GM23338 (cell line): ENCODE measurements around the gene ZNF611. TPM values are rescaled to one million over a fixed set of nuclear protein-coding genes. Genes with fewer than 3 reads are reported as not detected.
"Not testable (repeated sequence)": the region's sequence is repeated elsewhere in the genome, so short reads cannot be mapped to it uniquely, and the experiment has no call there.

Source experiments
- ATAC-seq: fragments of 200-7000 bp; cut with Tn5 transposase; 3 replicates; pipeline ENCODE4 v1.9.1; 2020
- DNase-seq: peaks from one replicate; pipeline ENCODE4 v3.0.0-alpha.2; 2015; ENCODE audit warnings: low spot score
- H2AFZ ChIP-seq: fragments of 200-600 bp; sonication (generic); 2 replicates; pipeline ENCODE4 v1.8.0; 2016; ENCODE audit warnings: antibody characterized with exemption, mild to moderate bottlenecking, moderate library complexity
- H3F3A ChIP-seq: fragments of 200-600 bp; sonication (generic); replicated peaks from 2 replicates; pipeline ENCODE4 v1.8.0; 2017; ENCODE audit warnings: antibody characterized with exemption, mixed run types, low read depth
- H3K27ac ChIP-seq: fragments of 200-600 bp; sonication (generic); 2 replicates; pipeline ENCODE4 v1.6.1; 2016; ENCODE audit warnings: low read depth
- H3K27me3 ChIP-seq: fragments of 200-600 bp; sonication (generic); 2 replicates; pipeline ENCODE4 v1.8.0; 2016; ENCODE audit warnings: mild to moderate bottlenecking, mixed run types, moderate library complexity; ENCODE audit not compliant: insufficient read depth
- H3K36me3 ChIP-seq: fragments of 200-600 bp; sonication (generic); 2 replicates; pipeline ENCODE4 v1.8.0; 2016; ENCODE audit warnings: mild to moderate bottlenecking; ENCODE audit not compliant: insufficient read depth
- H3K4me1 ChIP-seq: fragments of 200-600 bp; sonication (generic); 2 replicates; pipeline ENCODE4 v1.8.0; 2016; ENCODE audit warnings: mild to moderate bottlenecking, moderate library complexity; ENCODE audit not compliant: insufficient read depth
- H3K4me2 ChIP-seq: fragments of 200-600 bp; sonication (generic); 2 replicates; pipeline ENCODE4 v1.7.1; 2017; ENCODE audit warnings: mixed run types
- H3K4me3 ChIP-seq: fragments of 200-600 bp; sonication (generic); 2 replicates; pipeline ENCODE4 v1.6.1; 2016; ENCODE audit warnings: mixed run types
- H3K79me2 ChIP-seq: fragments of 200-600 bp; sonication (generic); replicated peaks from 2 replicates; pipeline ENCODE4 v1.8.0; 2017; ENCODE audit warnings: mild to moderate bottlenecking; ENCODE audit not compliant: insufficient read depth
- H3K9me2 ChIP-seq: fragments of 200-600 bp; sonication (generic); 2 replicates; pipeline ENCODE4 v1.8.0; 2017; ENCODE audit not compliant: insufficient read depth
- H4K20me1 ChIP-seq: fragments of 200-600 bp; sonication (generic); replicated peaks from 2 replicates; pipeline ENCODE4 v1.8.0; 2017; ENCODE audit warnings: mild to moderate bottlenecking; ENCODE audit not compliant: insufficient read depth
- H3K27ac Mint-ChIP-seq: 2 replicates; pipeline ENCODE4 v1.8.0; 2020; ENCODE audit warnings: inconsistent platforms, mild to moderate bottlenecking, moderate library complexity, mixed read lengths
- H3K27me3 Mint-ChIP-seq: 3 replicates; pipeline ENCODE4 v1.8.0; 2022; ENCODE audit warnings: low read depth, mild to moderate bottlenecking, moderate library complexity, mixed read lengths, inconsistent platforms; ENCODE audit not compliant: insufficient read depth, poor library complexity
- H3K36me3 Mint-ChIP-seq: 3 replicates; pipeline ENCODE4 v1.8.0; 2021; ENCODE audit warnings: low read depth, mild to moderate bottlenecking, inconsistent platforms, moderate library complexity, mixed read lengths
- H3K4me1 Mint-ChIP-seq: 3 replicates; pipeline ENCODE4 v1.8.0; 2020; ENCODE audit warnings: mild to moderate bottlenecking, inconsistent platforms, mixed read lengths
- H3K4me3 Mint-ChIP-seq: 3 replicates; pipeline ENCODE4 v1.8.0; 2021; ENCODE audit warnings: moderate library complexity, mild to moderate bottlenecking, inconsistent platforms, mixed read lengths
- H3K9me3 Mint-ChIP-seq: 3 replicates; pipeline ENCODE4 v1.8.0; 2020; ENCODE audit warnings: moderate library complexity, mild to moderate bottlenecking, inconsistent platforms, mixed read lengths
- CTCF ChIP-seq, 2 experiments: fragments of 200-600 bp in 1 of 2; sonication (generic) in 1 of 2; conservative IDR thresholded peaks; 2 replicates each; pipeline versions ENCODE4 v1.5.1 to v1.6.1; 2016 to 2017; ENCODE audit warnings: antibody characterized with exemption in 2 of 2, low read depth in 2 of 2, mild to moderate bottlenecking in 2 of 2, moderate library complexity in 1 of 2
- ETS1 ChIP-seq: IDR thresholded peaks from 2 replicates; pipeline ENCODE4 v1.6.1; 2016; ENCODE audit warnings: antibody characterized with exemption
- EZH2 ChIP-seq: fragments of 200-600 bp; sonication (generic); IDR thresholded peaks from one replicate; pipeline ENCODE4 v1.8.0; 2017; ENCODE audit warnings: antibody characterized with exemption, mild to moderate bottlenecking, low read depth; ENCODE audit not compliant: unreplicated experiment
- NANOG ChIP-seq: IDR thresholded peaks from 2 replicates; pipeline ENCODE4 v1.6.1; 2016; ENCODE audit warnings: antibody characterized with exemption, borderline replicate concordance
- STAT1 ChIP-seq: IDR thresholded peaks from one replicate; pipeline ENCODE4 v1.6.1; 2016; ENCODE audit warnings: antibody characterized with exemption; ENCODE audit not compliant: unreplicated experiment
- ZNF114 ChIP-seq: fragments of 250-450 bp; sonication (Bioruptor Pico); IDR thresholded peaks from 2 replicates; pipeline ENCODE4 v1.5.0; 2020; ENCODE audit warnings: mild to moderate bottlenecking, moderate library complexity
- ZNF331 ChIP-seq: fragments of 250-450 bp; sonication (Bioruptor Pico); IDR thresholded peaks from 2 replicates; pipeline ENCODE4 v1.5.0; 2020; ENCODE audit warnings: low read depth, mild to moderate bottlenecking, moderate library complexity
- polyA plus RNA-seq: library from polyadenylated mRNA; unstranded; fragments of >200 nt; fragmentation: Nextera tagmentation; extraction: Ambion mirVana; gene quantifications from 2 replicates; pipeline ENCODE4 v1.2.1, GENCODE V29; 2016
- total RNA-seq: library from RNA; depleted of rRNA; stranded (reverse); fragments of >200 nt; shearing (Covaris generic); gene quantifications from 2 replicates; pipeline ENCODE4 v1.2.3, GENCODE V29; 2014

ZNF611 gene
- total and polyA plus RNA-seq, 2 experiments from 2014 or later: 5.3 to 16.4 TPM

- no peak overlapping the region for H3K4me3 Mint-ChIP-seq
- TF ChIP-seq ETS1: no peak
- TF ChIP-seq CTCF (conservative IDR thresholded peaks at IDR 0.05; ENCODE audit: low read depth in 2 of 2): no peak
- no peak overlapping the region for H3K27ac Mint-ChIP-seq
- Histone ChIP-seq H3K4me3 (no peak overlapping the region), H3K27me3 (no peaks in the 10 kb centered on the region), H3K79me2 (no peaks in the 10 kb centered on the region), H3K4me2 (0 out of 2 replicates have a peak overlapping the region, but pooled peaks have one; percentile 43), H3K36me3 (no peaks in the 10 kb centered on the region; the same call in 1 of the 2 replicates), H2AFZ (no peak overlapping the region), H3K4me1 (peaks cover 22% of the 10 kb centered on the region), H3K9me2 (no peaks in the 10 kb centered on the region), H4K20me1 (no peaks in the 10 kb centered on the region), H3K27ac (no peak overlapping the region), H3F3A (no peaks in the 10 kb centered on the region)
- no peaks in the 10 kb centered on the region for H3K36me3 Mint-ChIP-seq
- H3K9me3 Mint-ChIP-seq: no peaks in the 10 kb centered on the region; the same call in 2 of the 3 replicates
- peaks cover 23% of the 10 kb centered on the region for H3K4me1 Mint-ChIP-seq
- DNase-seq (no peak), ATAC-seq (no peak)
- peaks cover 15% of the 10 kb centered on the region for H3K27me3 Mint-ChIP-seq
Measured at GRCh38 chr19:52741951-52742485, 7.2 kb upstream of the ZNF611 start.

GRCh38 chr19:52741371-52741770 lies 6.5 kb upstream of the ZNF611 start:
- not testable (repeated sequence) for H3K4me3 ChIP-seq, H3K36me3 Mint-ChIP-seq, H4K20me1 ChIP-seq, H3K36me3 ChIP-seq, H3F3A ChIP-seq, H3K4me3 Mint-ChIP-seq, H3K27me3 ChIP-seq, H3K79me2 ChIP-seq, H3K9me2 ChIP-seq, H2AFZ ChIP-seq, H3K27ac ChIP-seq, ATAC-seq, H3K27ac Mint-ChIP-seq, DNase-seq, H3K9me3 Mint-ChIP-seq, H3K4me2 ChIP-seq
- Mint-ChIP-seq H3K4me1 (peaks cover 24% of the 10 kb centered on the region), H3K27me3 (peaks cover 15% of the 10 kb centered on the region)
- H3K4me1 ChIP-seq: peaks cover 22% of the 10 kb centered on the region

- peaks cover 26% of the 10 kb centered on the region for H3K4me1 ChIP-seq
- H3K27me3 ChIP-seq: no peaks in the 10 kb centered on the region
- Mint-ChIP-seq H3K9me3 (peaks cover 4% of the 10 kb centered on the region; the same call in 2 of the 3 replicates), H3K36me3 (no peaks in the 10 kb centered on the region), H3K27ac (no peak overlapping the region), H3K4me3 (no peak overlapping the region), H3K4me1 (peaks cover 34% of the 10 kb centered on the region), H3K27me3 (peaks cover 19% of the 10 kb centered on the region)
- ATAC-seq: no peak; the same call in 2 of the 3 replicates
- H2AFZ ChIP-seq: no peak overlapping the region
- no peaks in the 10 kb centered on the region; the same call in 1 of the 2 replicates for H3K36me3 ChIP-seq
- H3K4me3 ChIP-seq: no peak overlapping the region
- H4K20me1 ChIP-seq: no peaks in the 10 kb centered on the region
- no peak overlapping the region for H3K4me2 ChIP-seq
- DNase-seq: peak; percentile 69
- H3K27ac ChIP-seq: no peak overlapping the region
- H3K9me2 ChIP-seq: no peaks in the 10 kb centered on the region
- H3K79me2 ChIP-seq: no peaks in the 10 kb centered on the region
- peaks cover 8% of the 10 kb centered on the region for H3F3A ChIP-seq
- no peak for TF ChIP-seq STAT1
- no peak for TF ChIP-seq EZH2
- TF ChIP-seq NANOG: no peak
- TF ChIP-seq CTCF (conservative IDR thresholded peaks at IDR 0.05; ENCODE audit: low read depth in 2 of 2): no peak
- no peak for TF ChIP-seq ZNF114 (CRISPR knock-in tag)
- TF ChIP-seq ZNF331 (CRISPR knock-in tag): no peak
Measured at GRCh38 chr19:52739576-52739975, 4.7 kb upstream of the ZNF611 start.
